HAP-1 (cell line): Measurements from ENCODE around the gene USHBP1.

Experiments used
- DNase-seq, 2 experiments: peaks; one replicate each; pipeline ENCODE4 v3.0.0-alpha.2; 2016 to 2020; ENCODE audit warnings: low spot score in 2 of 2
- H3K27me3 ChIP-seq: fragments of 250-450 bp; sonication (Bioruptor Pico); 2 replicates; pipeline ENCODE4 v1.5.1; 2020; ENCODE audit warnings: low read depth, mild to moderate bottlenecking, moderate library complexity
- H3K36me3 ChIP-seq: fragments of 250-450 bp; sonication (Bioruptor Pico); replicated peaks from 2 replicates; pipeline ENCODE4 v1.5.1; 2020; ENCODE audit warnings: mild to moderate bottlenecking
- H3K4me1 ChIP-seq: fragments of 250-450 bp; sonication (Bioruptor Pico); 2 replicates; pipeline ENCODE4 v1.5.1; 2020; ENCODE audit warnings: mild to moderate bottlenecking
- H3K4me3 ChIP-seq: fragments of 250-450 bp; sonication (Bioruptor Pico); 2 replicates; pipeline ENCODE4 v1.5.1; 2020; ENCODE audit warnings: mild to moderate bottlenecking, moderate library complexity
- H3K9me3 ChIP-seq: fragments of 250-450 bp; sonication (Bioruptor Pico); 2 replicates; pipeline ENCODE4 v1.5.1; 2020; ENCODE audit warnings: mild to moderate bottlenecking, moderate library complexity
- in situ Hi-C: fragments of 300-500 bp; cut with MboI; formaldehyde crosslinking; loops from 3 replicates; pipeline ENCODE4 v1.14.3; 2020; ENCODE audit warnings: low sequenced_read_pairs, inconsistent platforms, mixed read lengths

Gene USHBP1

GRCh38 chr19:17244618-17245534 is 19.7 kb downstream of the USHBP1 start:
- Histone ChIP-seq H3K36me3 (peaks cover 10% of the 10 kb centered on the region), H3K27me3 (no peaks in the 10 kb centered on the region), H3K9me3 (no peaks in the 10 kb centered on the region), H3K4me1 (peaks cover 29% of the 10 kb centered on the region), H3K4me3 (peak overlapping the region; percentile 82)
- in situ Hi-C loops = no loop called here
- no peak for DNase-seq

DNA sequence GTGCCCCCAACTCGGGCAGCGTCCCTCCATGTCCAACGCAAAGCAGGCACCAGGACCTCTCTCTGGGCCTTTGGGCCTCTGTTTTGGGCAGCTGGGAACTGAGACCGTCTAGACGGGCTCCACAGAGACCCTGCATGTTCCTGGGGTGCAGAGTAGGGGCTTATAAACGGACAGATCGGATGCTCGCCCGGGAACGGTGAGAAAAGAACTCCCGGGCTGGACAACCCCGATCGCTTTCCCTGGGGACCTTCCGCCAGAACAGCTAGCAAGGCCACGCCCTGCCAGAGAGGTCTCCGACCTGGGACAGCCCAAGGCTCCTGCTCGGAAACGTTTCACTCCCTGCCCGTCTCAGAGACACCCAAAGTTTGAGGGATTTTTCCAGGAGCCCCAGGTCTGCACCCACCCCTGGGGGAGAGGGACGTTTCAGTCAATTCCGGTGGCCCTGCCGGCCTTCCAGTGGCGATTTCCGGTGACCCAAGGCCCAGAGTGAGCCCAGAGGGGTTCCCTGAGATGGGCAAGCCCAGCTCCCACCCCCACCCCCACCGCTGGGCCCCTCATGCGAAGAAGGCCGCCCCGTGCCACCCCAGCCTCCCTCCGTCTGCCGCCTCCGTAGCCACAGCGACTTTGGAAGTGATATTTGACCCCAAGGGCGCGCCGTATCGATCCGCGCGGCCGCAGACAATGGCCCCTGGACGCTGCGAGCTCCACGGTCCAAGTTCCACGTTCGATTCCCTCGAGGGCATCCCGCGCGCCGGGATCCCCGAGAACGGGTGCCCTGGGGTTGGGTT is 20.5 kb downstream of the USHBP1 start:
- no peaks in the 10 kb centered on the region for H3K27me3 ChIP-seq
- no peaks in the 10 kb centered on the region for H3K9me3 ChIP-seq
- peaks cover 11% of the 10 kb centered on the region for H3K36me3 ChIP-seq
- in situ Hi-C loops = no loop called here
- peaks cover 29% of the 10 kb centered on the region for H3K4me1 ChIP-seq
- peak overlapping the region; percentile 82 for H3K4me3 ChIP-seq
- peak; percentile 57 to 88 for DNase-seq

DNA sequence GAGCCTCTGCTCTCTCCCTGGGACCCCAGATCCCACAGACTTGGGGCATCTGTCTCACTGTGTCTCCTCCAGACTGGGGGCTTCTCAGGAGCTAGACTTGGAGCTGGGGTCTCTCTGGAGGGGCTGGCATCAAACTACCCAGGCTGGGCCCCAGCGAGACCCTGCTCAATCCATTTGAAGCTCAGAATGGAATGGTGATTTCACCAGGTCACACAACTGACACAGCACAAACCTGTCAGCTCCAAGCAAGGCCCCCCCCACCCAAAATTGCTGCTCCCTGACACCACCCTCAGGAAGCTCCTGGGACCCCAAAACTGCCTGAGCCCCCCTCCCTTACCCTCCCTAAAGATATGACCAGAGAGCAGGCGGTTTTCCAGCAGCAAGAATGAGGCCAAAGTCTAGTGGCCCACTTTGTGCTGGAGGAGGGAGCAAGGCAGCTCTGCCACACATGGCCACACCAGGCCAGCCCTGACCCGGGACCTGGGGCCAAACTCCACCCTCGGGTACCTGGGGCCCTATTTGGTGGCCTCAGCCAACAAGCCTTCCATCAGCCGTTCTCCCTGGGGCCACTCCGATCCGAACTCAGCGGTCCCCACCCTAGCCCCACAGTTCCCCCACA is 21.2 kb downstream of the USHBP1 start:
- Histone ChIP-seq H3K36me3 (peaks cover 18% of the 10 kb centered on the region), H3K27me3 (no peaks in the 10 kb centered on the region), H3K9me3 (no peaks in the 10 kb centered on the region), H3K4me1 (peaks cover 29% of the 10 kb centered on the region), H3K4me3 (peak overlapping the region; percentile 82)
- no peak for DNase-seq
- in situ Hi-C loops = no loop called here

- in situ Hi-C loops = no loop called here
- DNase-seq = no peak
- Histone ChIP-seq H3K27me3 (no peaks in the 10 kb centered on the region), H3K4me3 (peak overlapping the region; percentile 82), H3K4me1 (peaks cover 29% of the 10 kb centered on the region), H3K9me3 (no peaks in the 10 kb centered on the region), H3K36me3 (peaks cover 25% of the 10 kb centered on the region)
Observed at GRCh38 chr19:17242431-17243208, 21.9 kb downstream of the USHBP1 start.

DNA sequence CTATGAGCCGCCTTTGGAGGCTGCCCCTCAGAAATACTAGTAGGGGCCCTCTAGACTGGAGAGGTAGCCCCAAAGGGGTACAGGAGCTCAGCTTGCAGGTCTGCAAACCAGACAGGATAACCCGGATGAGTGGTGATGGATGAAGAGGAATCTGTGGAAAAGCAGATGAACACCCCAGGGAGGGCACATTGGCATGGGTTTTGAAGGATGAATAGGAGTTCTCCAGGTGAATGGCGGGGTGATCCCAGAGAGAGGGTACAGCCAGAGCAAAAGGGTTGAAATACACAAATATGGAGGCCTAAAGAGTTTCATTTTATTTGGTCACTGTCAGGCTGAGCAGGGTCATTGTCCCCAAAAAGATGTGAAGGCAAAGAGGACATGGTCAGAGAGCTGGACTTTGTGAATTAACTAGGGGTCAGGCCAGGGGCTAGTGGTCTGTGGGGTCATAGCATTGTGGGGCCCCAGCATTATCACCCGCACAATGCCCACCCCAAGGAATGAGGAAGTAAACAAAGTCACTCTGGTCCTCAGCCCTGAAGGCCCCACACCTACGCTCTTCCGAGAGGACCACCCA is 23.6 kb downstream of the USHBP1 start:
- DNase-seq = no peak
- Histone ChIP-seq H3K9me3 (no peaks in the 10 kb centered on the region), H3K4me1 (peaks cover 18% of the 10 kb centered on the region), H3K4me3 (no peak overlapping the region), H3K27me3 (no peaks in the 10 kb centered on the region), H3K36me3 (peaks cover 28% of the 10 kb centered on the region)
- in situ Hi-C loops = no loop called here

DNA sequence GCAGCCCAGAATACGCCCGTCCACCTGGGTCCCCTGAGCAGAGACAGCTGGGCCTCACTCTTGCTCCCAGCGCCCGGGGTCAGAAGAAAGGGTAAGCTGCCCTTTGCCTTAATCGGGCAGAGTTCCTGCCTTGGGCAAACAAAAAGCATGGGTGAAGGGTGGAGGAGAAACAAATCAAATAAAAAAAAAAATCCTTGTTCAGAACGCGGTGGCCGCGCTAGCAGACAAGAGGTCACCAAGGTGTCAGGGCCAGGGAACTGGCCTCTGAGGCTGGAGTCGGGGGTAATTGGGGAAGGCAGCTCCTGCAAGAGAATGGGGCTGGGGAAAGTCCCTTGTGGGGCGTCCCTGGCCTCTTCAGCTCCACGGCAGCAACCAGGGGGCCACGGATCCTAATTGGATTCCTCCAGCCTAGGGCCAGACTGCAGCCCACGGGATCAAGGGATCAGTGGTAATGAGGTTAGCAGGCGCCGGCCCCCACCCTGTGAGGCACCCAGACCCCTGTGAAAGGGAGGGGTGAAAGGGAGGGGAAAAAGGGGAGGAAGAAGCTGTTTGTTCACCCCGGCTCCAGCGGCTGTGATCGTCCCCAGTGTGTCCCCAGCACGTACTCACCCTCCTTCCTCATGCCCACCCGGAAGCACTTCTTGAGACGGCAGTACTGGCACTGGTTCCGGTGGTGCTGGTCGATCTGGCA is 24.3 kb downstream of the USHBP1 start:
- H3K27me3 ChIP-seq = no peaks in the 10 kb centered on the region
- H3K9me3 ChIP-seq = no peaks in the 10 kb centered on the region
- H3K4me3 ChIP-seq = no peak overlapping the region
- peaks cover 29% of the 10 kb centered on the region for H3K36me3 ChIP-seq
- no peak for DNase-seq
- in situ Hi-C loops = no loop called here
- peaks cover 18% of the 10 kb centered on the region for H3K4me1 ChIP-seq

- H3K4me3 ChIP-seq = no peak overlapping the region
- H3K4me1 ChIP-seq = peaks cover 21% of the 10 kb centered on the region
- no peaks in the 10 kb centered on the region for H3K27me3 ChIP-seq
- H3K9me3 ChIP-seq = no peaks in the 10 kb centered on the region
- H3K36me3 ChIP-seq = peaks cover 46% of the 10 kb centered on the region
- no peak for DNase-seq
- in situ Hi-C loops = no loop called here
Observed at GRCh38 chr19:17237747-17238706, 26.5 kb downstream of the USHBP1 start.

GRCh38 chr19:17236811-17237543 is 27.6 kb downstream of the USHBP1 start:
- Histone ChIP-seq H3K9me3 (no peaks in the 10 kb centered on the region), H3K27me3 (no peaks in the 10 kb centered on the region), H3K4me3 (no peak overlapping the region), H3K4me1 (peaks cover 12% of the 10 kb centered on the region), H3K36me3 (peaks cover 56% of the 10 kb centered on the region)
- in situ Hi-C loops = no loop called here
- DNase-seq = no peak

DNA sequence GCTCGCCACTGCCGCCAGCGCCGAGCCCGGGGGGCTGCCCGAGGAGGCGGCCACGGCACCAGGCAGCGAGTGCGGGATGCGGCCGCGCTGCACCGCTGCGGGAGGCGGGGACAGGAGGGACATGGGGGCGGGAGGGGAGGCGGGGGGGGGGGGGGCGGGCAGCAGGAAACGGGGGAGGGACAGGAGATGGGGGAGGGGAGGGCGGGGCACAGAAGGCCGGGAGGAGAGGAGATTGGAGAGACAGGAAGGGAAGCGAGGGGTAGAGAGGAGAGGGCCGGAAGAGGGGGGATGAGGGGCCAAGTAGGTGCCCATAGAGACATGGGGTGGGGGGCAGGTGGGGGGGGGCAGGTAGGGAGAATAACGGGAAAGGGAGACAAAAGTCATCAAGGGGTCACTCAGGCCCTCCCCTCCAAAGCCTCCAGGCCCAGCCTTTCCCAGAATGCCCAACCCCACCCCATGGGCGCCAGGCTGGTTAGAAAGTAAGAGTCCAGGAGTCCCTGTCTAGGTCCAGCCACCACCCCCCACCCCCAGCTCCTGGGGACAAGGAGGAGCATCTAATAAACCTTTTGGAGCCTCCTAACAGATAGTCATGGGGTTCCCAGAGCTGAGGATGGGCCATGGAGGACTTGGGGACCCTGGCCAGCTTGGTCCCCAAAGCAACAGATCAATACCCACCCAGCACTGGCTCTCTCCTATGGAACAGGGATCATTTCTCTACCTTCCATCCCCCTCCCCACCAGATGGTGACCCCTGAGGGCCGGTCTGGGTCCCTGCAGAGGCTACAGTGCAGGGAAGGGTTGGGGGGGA is 28.4 kb downstream of the USHBP1 start:
- Histone ChIP-seq H3K27me3 (no peaks in the 10 kb centered on the region), H3K4me3 (peak overlapping the region; percentile 54), H3K9me3 (no peaks in the 10 kb centered on the region), H3K4me1 (peaks cover 12% of the 10 kb centered on the region), H3K36me3 (peaks cover 62% of the 10 kb centered on the region)
- peak; percentile 48 to 73 for DNase-seq
- in situ Hi-C loops = no loop called here

DNA sequence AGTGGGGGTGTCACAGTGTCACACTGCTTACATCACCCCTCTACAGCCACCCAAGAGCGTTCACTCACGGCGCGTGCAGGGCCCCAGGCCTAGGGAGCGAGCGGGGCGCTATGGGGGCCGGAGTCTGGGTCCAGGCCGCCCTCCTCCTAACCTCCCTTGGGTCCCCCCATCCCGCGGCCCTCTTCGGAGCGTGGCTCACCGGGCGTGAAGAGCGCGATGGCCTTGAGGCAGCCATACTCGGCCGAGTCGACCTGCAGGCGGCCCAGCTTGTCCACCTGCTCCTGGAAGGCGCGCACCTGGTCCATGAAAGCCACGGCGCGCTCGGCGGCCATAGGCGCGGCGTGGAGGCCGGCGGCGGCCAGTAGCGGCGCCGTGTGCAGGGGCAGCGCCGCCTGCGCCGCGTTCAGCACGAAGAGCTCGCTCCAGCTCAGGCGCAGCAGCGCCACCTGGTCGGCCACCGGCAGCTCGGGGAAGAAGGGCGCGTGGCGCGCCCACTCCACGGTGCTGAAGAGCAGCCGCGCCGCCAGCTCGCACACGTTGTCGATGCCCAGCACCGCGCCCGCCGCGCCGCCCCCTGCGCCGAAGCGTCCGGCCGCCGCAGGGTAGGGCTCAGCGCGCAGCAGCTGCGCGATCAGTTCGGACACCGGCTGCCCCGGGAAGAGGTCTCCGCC is 29.1 kb downstream of the USHBP1 start:
- peaks cover 12% of the 10 kb centered on the region for H3K4me1 ChIP-seq
- in situ Hi-C loops = no loop called here

More for the DNA sequence above, 29.1 kb downstream of the USHBP1 start:
- Histone ChIP-seq H3K36me3 (peaks cover 62% of the 10 kb centered on the region), H3K27me3 (no peaks in the 10 kb centered on the region), H3K4me3 (peak overlapping the region; percentile 54), H3K9me3 (no peaks in the 10 kb centered on the region)
- peak; percentile 49 to 73 for DNase-seq
